Inflammatory macrophage (primary cell): ENCODE results near the gene C1QTNF8.

ENCODE experiments used
- DNase-seq, 2 donors: peaks; one replicate each; pipeline ENCODE4 v3.0.0-alpha.2; 2020 to 2022

The C1QTNF8 gene

DNA sequence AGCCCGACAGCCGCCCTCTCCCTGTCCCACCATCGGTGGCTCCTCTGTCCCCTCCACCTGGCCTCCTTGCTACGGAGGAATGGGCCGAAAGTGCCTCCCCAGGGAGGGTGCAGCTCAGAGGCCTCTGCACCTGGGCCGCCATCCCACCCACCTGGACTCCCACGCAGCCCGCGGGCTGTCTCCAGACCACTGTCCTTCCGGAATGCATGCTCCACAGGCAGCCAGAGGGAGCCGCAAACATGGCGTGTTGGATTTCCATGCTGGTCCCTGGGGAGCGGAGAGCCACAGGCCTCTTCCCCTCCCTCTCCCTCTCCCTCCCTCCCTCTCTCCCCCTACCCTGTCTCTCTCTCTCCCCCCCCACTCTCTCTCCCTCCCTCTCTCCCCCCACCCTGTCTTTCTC, 20.5 kb downstream of the C1QTNF8 start:
- no peak for DNase-seq

DNA sequence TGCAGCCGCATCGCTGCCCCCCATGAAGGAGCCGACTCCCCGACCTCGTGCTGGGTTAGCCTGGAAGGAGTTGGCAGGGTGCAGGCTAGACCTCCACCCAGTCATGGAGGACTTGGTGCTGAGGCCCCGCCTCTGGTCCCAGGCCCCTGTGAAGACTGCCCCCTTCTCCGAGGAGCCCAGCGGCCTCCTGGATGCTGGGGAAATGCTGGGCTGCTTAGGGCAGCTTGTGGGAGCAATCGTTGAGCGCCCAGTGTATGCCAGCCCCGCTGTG, 21.7 kb downstream of the C1QTNF8 start:
- no peak for DNase-seq

DNA sequence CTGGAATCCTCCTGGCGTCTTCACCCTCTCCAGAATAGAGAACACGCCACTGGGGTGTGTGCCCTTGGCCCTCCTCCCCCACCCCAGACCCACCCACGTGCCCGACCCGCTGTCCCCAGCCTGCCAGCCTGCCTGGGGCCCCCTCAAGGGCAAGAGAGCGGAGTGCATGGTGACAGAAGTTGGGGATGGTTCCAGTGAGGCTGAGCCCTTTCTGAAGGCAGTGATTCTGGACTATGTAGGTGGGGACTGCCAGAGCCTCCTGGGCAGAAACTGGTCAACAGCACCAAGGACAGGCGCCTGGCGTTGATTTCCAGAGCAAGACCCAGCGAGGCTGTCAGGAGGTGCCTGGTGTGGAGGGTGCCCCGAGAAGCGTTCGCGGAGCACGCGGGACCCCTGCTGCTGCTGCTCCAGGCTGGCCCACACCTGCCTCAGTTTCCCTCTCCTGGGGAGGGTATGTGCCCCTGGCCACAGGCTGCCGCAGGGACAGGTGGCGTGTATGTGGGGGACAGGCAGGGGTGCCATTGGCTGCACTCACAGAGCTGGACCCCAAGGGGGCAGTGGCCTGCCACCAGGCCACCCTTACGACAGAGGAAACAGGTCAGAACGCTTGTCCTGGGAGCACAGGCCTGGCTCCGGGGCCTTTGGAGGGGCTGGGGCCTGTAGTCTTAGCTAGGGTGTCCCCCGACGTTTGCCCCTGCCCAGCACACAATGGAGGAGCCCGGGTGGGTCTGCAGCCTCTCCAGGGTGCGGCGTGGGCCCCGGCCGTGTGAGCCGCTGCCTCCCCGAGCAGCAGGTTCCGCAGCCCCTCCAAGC, 22.3 kb downstream of the C1QTNF8 start:
- DNase-seq: no peak

DNA sequence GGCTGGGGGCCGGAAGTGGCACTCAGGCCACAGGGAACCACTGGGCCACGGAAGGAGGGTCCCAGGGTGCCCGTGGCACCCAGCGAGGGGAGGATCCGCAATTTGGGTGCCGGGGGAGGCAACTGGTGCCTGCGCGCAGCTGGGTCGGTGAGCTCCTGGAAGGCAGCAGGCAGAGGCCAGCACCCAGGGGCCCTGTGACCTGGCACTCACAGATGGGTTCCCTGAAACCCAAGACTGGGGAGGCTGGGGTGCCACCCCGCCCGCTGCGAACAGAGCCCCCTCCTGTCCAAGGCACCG, 22.8 kb downstream of the C1QTNF8 start:
- no peak for DNase-seq

DNA sequence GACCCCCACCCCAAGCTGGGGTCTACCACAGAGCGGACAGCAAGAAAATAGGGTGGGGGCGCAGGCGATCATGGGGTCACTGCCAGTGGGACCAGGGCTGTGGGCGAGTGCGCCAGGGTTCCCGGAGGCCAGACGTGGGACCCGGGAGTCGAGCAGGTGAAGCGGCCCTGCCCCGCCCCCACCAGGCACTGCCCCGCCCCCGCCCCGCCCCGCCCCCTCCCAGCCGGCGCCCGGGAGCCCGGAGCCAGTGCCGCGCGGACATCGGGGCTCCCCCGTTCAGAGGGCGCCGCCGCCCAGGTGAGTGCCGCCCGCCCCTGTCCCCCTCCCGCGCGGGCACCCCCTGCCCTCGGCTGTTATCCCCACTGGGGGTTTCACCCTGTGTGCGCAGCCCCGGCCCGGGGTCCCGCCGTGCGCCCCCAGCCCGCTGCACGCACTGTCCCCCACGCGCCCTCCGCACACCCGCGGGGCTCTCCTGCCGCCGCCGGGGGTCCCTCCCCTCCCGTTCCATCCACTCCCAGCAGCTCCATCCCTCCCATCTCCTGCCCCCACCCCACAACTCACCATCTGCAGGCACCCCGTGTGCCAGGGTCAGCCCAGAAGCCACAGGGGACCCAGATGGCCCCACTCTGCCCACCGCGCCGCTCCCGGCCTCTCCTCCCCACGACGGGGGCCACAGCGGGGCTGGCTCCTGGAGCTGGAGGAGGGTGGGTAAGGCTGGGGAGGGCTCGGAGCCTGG, 23.4 kb downstream of the C1QTNF8 start, which contains the start of gene SSTR5:
SSTR5 (plus strand) TSS at position 222 of the 736 bp plus-strand sequence. CDS start 6,122 bp downstream, outside the sequence.
- DNase-seq: no peak

DNA sequence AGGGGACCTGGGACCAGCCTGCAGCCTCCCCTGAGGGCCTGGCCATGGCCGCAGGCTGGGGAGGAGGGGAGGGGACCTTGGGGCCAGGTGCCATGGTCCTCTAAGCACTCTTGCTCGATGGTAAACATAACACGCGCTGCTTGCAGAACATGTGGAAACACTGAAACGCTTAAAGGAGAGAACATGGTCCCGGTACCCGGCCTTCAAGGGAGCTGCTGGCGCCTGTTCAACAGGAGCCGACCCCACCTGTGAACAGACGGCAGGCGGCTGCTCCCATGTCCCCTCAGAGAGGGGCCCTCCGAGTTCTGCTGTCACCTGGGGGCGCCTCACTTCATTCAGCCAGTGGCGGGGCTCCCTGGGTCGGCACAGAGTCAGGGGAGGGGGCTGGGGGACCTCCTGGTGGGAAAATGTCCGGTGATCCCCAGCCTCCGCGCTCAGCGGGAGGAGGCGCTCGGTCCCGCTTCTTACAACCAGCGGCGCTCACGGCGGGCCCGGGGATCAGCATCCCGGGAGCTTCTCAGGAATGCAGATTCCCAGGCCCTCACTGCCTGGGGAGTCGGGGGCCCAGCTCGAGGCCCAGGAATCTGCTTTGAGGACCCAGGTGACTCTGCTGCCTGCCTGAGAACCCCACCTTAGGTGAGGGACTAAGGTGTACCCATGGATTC, 24.4 kb downstream of the C1QTNF8 start:
- no peak for DNase-seq

DNA sequence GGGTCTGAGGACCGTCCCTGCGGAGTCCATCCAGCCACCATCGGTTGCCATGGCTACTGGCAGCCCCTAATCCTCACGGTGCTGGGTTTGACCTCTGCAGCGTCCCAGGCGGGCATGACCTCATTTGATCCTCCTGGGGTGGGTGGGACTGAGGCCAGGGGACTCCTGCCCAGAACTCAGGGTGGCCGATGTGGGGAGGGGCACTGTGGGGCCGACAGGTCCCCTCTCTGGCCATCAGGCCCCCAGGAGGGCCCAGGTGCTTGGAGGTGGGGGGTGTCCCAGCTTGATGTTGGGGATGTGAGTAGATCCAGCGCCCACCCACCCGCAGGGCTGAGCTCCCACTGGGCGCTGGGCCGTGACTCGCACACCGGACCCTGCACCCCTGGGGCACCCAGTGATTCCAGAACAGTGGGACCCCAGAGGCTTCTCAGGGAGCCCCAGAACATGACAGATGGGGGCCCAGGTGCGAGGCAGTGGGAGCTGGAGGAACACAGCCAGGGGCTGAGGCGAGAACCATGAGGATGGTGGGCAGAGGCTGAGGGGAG, 25.1 kb downstream of the C1QTNF8 start:
- no peak for DNase-seq

DNA sequence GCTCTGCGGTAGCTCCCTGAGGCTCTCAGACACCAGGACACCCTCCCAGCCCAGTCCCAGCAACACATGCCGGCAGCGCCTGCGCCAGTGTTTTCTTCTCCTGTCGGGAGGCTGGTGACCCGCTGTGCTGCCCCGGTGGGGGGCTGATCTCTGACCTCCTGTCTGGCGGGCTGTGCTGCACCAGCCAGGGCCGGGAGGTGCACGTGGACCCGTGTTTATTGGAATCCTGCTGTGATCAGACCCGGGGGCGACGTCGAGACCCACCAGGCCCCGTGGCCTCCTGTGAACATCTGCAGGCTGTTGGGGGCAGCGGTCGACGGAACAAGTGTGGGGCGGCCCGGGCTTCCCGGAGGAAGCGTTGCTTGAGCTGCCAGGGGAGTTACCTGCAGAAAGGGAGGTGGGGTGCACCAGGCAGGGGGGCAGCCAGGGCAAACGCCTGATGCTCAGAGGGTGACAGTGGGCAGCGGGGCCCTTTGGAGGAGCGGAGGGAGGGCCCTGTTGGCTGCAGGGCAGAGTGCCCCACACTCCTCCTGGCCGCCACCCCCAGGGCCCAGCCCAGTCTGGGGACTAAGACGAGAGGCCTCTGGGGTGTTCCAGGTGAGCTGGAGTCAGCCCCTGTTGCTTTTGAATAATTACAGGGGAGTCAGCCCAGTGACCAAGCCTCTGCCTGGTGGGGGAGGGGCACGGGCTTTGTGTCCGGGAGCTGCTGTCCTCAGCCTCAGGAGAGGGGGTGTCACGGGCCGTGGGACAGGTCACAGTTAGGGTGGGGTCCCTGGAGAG, 25.8 kb downstream of the C1QTNF8 start:
- DNase-seq: no peak

DNA sequence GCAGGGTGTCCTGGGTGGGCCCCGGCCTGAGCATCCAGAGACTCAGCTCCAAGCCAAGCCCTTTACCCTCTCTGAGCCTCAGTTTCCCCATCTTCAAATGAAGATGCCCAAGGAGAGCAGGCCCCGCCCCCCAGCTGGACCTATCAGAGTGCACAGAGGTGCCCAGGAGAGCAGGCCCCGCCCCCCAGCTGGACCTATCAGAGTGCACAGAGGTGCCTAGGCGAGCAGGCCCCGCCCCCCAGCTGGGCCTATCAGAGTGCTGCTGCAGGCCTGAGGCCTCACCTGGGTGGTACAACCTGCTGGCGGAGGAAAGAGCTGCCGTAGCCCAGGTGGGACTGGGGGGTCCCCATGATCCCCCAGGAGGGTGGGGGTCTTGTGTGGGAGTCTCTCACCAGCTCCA, 26.9 kb downstream of the C1QTNF8 start:
- DNase-seq: no peak

DNA sequence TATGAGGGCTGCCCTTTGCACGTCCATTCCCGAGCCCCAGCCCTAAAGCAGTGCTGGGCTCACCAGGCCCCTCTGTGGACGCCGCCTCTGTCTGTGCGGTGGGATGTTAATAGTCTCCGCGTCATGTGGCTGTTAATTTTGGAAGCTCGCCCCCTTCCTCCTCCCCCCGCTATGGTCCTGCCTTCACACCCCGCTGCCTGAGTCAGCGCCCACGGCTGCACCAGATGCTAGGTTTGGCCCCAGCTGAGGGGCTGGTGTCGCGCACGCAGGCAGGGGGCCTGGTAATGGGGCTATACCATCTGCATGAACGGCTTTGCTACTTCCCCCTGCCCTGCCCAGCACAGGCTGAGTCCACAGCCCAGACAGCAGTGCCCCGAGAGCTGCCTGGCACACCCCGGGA, 27.6 kb downstream of the C1QTNF8 start:
- DNase-seq: no peak

DNA sequence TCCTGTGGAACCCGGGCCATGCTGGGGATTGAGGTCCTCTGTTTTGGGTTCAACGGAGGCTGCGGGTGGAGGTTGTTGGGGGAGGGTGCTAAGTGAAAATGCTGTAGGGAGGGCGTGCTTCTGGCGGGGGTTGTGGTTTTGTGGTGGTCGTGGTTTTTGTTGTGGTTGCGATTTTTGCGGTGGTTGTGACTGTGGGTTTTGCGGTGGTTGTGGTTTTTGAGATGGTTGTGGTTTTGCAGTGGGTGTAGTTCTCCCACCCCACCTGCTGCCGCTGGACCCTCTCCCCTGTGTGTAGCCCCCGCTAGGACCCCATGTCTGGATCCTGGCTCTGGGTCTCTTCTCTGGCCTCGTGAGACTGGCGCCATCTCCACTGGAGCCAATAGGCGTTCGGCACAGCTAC, 28.4 kb downstream of the C1QTNF8 start:
- no peak for DNase-seq

DNA sequence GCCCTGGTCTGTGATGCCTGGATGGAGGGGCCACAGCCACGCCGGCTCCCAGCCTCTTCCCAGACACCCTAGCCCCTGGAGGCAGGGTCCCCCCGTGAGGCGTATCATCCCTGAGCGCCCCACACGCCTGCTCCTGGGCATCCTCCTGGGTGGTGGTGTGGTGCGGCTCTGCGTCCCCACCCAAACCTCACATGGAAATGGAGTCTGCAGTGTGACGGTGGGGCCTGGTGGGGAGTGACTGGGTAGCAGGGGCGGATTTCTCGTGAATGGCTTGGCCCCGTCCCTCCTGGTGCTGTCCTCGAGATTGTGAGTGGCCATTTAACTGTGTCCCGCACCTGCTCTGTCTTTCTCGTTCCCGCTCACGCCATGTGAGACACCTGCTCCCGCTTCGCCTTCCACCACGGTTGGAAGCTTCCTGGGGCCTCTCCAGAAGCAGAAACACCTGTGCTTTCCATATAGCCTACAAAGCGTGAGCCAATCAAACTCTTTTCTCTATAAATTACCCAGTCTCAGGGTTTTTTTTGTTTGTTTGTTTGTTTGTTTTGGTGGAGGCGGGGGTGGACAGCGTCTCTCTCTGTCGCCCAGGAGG, 29.4 kb downstream of the C1QTNF8 start:
- DNase-seq: no peak

DNA sequence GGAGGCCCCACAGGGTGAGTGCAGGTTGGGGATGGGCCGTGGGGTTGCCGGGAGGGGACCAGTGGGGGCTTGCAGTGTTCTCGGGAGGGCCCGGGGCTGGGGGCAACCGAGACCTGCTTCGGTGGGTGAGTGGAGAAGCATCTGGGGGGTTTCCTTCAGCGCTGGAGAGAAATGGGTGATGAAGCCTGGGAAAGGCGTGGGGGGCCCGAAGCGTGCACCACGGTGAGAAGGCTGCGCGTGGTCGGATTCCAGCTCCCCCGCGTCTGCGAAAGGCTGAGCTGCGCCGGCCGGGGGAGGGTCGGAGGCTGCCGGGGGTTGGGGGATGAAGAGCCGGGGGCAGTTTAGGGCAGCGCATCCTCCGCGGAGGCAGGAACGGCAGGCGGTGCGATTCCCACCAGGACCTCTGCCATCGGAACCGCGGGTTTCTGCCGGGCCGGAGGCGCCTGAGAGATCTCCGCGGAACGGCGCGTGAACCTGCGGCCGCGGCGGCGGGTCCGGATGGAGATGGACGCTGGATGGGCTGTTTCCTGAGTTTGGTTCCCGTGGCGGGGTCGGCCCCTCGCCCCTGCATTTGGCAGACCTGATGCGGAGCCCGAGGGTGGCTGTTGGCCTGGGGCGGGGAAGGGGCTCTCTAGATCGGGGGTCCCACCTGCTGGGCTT, 30.4 kb downstream of the C1QTNF8 start:
- no peak for DNase-seq

DNA sequence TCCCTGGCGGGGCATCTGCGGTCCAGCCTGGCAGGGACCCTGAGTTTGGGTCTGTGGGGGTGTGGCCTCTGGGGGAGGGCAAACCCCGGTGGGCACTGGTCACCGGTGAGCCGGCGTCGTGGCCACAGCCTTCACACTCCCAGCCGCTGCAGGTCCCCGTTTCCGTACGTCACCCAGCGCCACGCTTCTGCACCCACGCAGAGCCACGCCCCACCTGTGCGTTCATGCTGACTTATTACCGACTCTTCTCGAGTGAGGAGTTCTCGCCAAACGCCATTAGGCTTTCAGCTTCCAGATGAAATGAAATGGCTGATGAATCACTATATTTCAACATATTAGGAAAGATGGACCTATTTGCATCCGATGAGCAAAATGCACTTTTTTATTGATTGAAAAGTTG, 32.3 kb downstream of the C1QTNF8 start:
- DNase-seq: no peak

DNA sequence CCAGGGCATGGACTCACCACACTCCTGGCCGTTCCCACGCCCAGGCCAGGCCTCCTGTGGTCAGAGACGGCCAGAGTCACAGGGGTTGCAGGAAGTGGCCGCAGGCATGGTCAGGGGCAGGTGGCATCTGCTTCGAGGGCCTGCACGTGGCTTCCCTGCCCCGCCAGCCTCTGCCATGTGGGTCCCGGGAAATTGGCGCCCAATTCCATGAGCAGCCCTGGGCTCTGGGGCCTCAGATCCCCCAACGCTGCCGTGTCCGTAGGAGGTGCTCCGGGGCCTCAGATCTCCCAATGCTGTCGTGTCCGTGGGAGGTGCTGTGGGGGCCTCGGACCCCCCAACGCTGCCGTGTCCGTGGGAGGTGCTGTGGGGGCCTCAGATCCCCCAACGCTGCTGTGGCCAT, 33.1 kb downstream of the C1QTNF8 start:
- no peak for DNase-seq

DNA sequence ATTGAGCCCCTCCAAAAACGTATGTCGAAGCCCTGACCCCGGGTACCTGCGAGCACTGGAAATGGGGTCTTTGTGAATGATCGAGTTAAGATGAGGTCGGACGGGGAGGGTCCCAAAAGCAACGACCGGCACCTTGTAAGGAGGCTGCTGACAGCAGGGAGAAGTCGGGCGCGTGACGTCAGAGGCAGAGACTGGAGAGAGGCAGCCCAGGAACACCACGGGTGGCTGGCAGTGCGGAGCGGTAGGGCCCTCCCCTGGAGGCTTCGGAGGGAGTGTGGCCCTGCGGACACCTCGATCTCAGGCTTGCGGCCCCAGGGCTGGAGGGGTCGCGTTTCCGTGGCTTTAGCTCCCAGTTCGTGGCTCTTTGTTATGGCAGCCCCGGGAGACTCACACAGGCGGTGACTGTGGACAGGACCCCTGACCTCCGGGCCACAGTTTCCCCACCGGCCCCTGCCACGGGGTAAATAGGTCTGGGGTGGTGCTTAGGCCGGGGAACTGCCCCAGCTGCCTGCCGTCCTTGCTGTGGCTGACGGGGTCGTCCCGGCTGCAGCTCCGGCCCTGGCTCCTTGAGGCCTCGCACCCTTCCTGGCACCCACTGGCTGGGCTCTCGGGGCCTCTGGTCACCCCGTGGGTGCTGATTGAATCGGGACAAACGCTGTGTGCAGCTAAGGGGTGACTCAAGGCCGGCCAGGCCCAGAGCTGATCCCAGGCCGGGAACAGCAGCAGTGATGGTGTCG, 34.1 kb downstream of the C1QTNF8 start:
- DNase-seq: no peak

DNA sequence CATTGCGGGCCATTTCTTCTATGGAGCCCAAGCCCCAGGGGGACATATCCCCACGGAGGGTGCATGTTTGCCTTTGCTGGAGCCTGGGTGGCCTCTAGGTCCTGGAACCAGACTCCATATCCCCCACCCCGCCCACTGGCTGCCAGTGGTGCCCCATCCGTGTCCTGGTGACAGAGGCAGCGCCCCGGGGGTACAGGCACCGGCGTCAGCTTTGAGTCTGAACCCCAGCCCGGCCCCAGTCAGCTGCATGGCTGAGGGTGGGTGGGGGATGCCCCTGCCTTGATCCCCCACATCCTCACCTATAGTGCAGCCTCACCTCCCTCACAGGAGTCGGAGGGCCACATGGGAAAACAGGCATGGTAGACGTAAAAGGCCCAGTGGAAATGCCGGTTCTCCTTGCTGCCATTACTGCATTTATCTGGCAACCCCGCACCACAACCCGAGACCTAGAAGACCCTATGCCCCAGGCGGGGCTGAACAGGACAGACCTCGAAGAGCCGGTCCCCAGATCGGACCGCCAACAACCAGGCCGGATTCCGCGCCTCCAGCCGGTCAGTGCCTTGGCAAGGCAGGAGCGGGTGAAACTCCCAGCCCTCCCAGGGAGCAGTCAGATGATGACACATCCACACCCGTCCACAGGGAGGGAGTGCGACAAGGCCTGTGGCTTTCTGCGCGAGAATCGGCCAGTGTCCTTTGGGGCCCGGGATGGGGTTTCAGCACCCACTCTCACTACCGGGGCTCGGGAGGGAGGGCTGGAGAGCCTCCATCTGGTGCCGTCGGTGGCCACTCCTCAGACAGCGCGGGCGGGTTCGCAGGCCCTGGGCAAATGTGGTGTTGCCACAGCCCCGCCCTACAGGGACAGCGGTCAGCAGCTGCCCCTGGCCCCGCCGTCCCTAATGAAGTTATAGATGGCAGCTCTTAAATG, 35.4 kb downstream of the C1QTNF8 start:
- DNase-seq: no peak

DNA sequence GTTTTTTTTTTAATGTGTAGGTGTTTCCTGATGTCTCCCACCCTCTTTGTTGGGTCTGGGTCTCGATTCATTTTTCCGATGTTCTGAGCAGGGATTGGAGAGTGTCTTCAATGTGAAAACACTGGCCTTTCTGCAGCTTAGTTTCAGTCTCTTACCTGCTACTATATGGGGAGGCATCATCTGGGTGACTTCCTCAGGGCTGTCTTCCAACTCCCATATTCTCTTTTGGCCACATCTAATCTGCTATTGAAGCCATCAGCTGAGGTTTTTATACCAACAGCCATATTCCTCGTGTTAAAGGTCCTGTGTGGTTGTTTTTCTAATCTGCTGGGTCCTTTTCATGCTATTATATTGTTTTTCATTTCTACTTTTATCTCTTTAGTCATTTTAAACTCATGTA, 36.7 kb downstream of the C1QTNF8 start:
- no peak for DNase-seq

DNA sequence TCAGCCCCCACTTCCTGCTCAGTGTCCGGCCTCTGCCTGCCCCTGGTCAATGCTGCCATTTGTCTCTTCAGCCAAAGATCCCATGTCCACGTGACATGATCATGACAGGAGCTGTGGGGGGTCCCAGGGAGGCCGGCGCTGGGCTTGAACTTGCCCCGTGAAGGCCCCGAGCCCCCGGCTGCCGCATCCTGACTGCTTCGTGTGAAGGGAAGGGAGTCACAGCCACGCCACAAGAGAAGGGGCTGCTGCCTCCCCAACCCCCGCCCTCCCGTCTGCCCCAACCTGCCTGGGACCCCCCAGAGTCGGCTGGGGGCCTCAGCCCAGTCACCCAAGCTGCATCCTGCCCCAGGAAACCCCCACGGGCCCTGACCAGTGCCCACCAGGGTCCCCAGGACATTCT, 37.8 kb downstream of the C1QTNF8 start:
- no peak for DNase-seq
